Karpas-422 (cell line): ENCODE measurements around the gene RNF175. TPM values are rescaled to one million over a fixed set of nuclear protein-coding genes. Genes with fewer than 3 reads are reported as not detected.
"Not testable (repeated sequence)": the region's sequence is repeated elsewhere in the genome, so short reads cannot be mapped to it uniquely, and the experiment has no call there.

Experiments used
- DNase-seq: peaks from one replicate; pipeline ENCODE4 v3.0.0-alpha.2; 2015
- H2AFZ ChIP-seq: fragments of 200-600 bp; sonication (generic); 2 replicates; pipeline ENCODE4 v1.6.1; 2014; ENCODE audit warnings: antibody characterized with exemption, low read length, mixed read lengths
- H3K27ac ChIP-seq: fragments of 200-600 bp; sonication (generic); 2 replicates; pipeline ENCODE4 v1.5.1; 2014; ENCODE audit warnings: mild to moderate bottlenecking, low read length, moderate library complexity
- H3K27me3 ChIP-seq: fragments of 200-600 bp; sonication (generic); 2 replicates; pipeline ENCODE4 v1.6.1; 2014; ENCODE audit warnings: low read length, mixed read lengths
- H3K36me3 ChIP-seq: fragments of 200-600 bp; sonication (generic); 2 replicates; pipeline ENCODE4 v1.6.1; 2014; ENCODE audit warnings: low read length, mixed read lengths; ENCODE audit not compliant: insufficient read depth
- H3K4me1 ChIP-seq: fragments of 200-600 bp; sonication (generic); 2 replicates; pipeline ENCODE4 v1.6.1; 2014; ENCODE audit warnings: mild to moderate bottlenecking, low read length, mixed read lengths
- H3K4me2 ChIP-seq: fragments of 200-600 bp; sonication (generic); 2 replicates; pipeline ENCODE4 v1.6.1; 2014; ENCODE audit warnings: low read length, low read depth, mild to moderate bottlenecking; ENCODE audit not compliant: poor library complexity, severe bottlenecking
- H3K4me3 ChIP-seq: fragments of 200-600 bp; sonication (generic); 2 replicates; pipeline ENCODE4 v1.5.1; 2014; ENCODE audit warnings: mild to moderate bottlenecking, antibody characterized with exemption, low read length, mixed read lengths
- H3K79me2 ChIP-seq: fragments of 200-600 bp; sonication (generic); 2 replicates; pipeline ENCODE4 v1.6.1; 2014; ENCODE audit warnings: mild to moderate bottlenecking, low read length, mixed read lengths
- H3K9ac ChIP-seq: fragments of 200-600 bp; sonication (generic); 2 replicates; pipeline ENCODE4 v1.6.0; 2014; ENCODE audit warnings: low read length
- H3K9me2 ChIP-seq: fragments of 200-600 bp; sonication (generic), shearing (Covaris generic); replicated peaks from 2 replicates; pipeline ENCODE4 v1.6.0; 2014; ENCODE audit warnings: mild to moderate bottlenecking, low read length, moderate library complexity; ENCODE audit not compliant: insufficient read depth
- H3K9me3 ChIP-seq: fragments of 300-700, 200-600 bp; sonication (generic); 2 replicates; pipeline ENCODE4 v1.6.1; 2014; ENCODE audit warnings: low read length, mixed read lengths
- H4K20me1 ChIP-seq: fragments of 200-600 bp; sonication (generic); 2 replicates; pipeline ENCODE4 v1.6.1; 2014; ENCODE audit warnings: mild to moderate bottlenecking, antibody characterized with exemption, low read length, low read depth; ENCODE audit not compliant: insufficient read depth
- total RNA-seq: library from RNA; depleted of rRNA; stranded (reverse); fragments of >200 nt; shearing (Covaris generic); gene quantifications from 2 replicates; pipeline ENCODE4 v1.2.3, GENCODE V29; 2014; ENCODE audit warnings: low replicate concordance; rRNA removed

RNF175 gene
- total RNA-seq, 1 experiment from 2014 or later, result 0.34 TPM

GRCh38 chr4:153669838-153670237, 90.0 kb downstream of the RNF175 start:
- no peak overlapping the region for H3K9ac ChIP-seq
- H4K20me1 ChIP-seq, result no peaks in the 10 kb centered on the region
- H3K36me3 ChIP-seq, result no peaks in the 10 kb centered on the region
- H3K27me3 ChIP-seq, result no peaks in the 10 kb centered on the region; the same call in 1 of the 2 replicates
- no peaks in the 10 kb centered on the region for H3K79me2 ChIP-seq
- no peak overlapping the region for H3K4me3 ChIP-seq
- H3K9me2 ChIP-seq, result no peaks in the 10 kb centered on the region
- peaks cover 4% of the 10 kb centered on the region; the same call in 1 of the 2 replicates for H3K9me3 ChIP-seq
- DNase-seq, result no peak
- H3K4me1 ChIP-seq, result no peaks in the 10 kb centered on the region
- no peak overlapping the region for H3K27ac ChIP-seq
- H3K4me2 ChIP-seq, result no peak overlapping the region
- no peak overlapping the region for H2AFZ ChIP-seq

DNA sequence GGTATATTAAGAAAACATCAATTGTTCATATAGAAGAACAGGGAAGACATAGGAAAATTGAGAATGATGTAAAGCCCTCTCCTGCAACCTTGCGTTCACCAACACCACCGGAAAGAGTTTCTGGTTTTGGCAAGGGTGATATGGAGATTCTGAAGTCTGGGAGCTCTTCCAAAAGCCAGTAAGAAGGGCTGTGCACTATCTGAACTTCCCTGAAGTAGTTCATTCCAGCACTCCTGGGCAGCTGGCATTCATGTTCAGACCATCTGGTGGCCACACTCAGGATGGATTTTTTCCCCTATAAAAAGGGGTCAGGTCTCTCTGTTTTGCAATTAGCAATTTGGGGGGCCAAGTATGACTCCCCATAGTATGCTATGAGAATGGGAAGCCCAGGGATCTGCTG, 91.2 kb downstream of the RNF175 start:
- Histone ChIP-seq H3K4me3 (no peak overlapping the region), H3K9me2 (no peaks in the 10 kb centered on the region), H3K27me3 (no peaks in the 10 kb centered on the region), H2AFZ (no peak overlapping the region), H3K36me3 (no peaks in the 10 kb centered on the region), H4K20me1 (no peaks in the 10 kb centered on the region), H3K4me1 (no peaks in the 10 kb centered on the region), H3K79me2 (no peaks in the 10 kb centered on the region), H3K4me2 (no peak overlapping the region), H3K9ac (no peak overlapping the region), H3K27ac (no peak overlapping the region), H3K9me3 (no peaks in the 10 kb centered on the region)
- DNase-seq, result no peak

DNA sequence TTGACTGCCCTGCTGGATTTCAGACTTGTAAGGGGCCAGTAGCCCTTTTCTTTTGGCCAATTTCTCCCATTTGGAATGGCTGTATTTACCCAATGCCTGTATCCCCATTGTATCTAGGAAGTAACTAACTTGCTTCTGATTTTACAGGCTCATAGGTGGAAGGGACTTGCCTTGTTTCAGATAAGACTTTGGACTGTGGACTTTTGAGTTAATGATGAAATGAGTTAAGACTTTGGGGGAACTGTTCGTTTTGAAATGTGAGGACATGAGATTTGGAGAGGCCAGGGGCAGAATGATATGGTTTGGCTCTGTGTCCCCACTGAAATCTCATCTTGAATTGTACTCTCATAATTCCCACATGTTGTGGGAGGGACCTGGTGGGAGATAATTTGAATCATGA, 93.3 kb downstream of the RNF175 start:
- not testable (repeated sequence) for H3K27me3 ChIP-seq, H2AFZ ChIP-seq, DNase-seq, H3K9me3 ChIP-seq, H3K4me2 ChIP-seq, H3K4me1 ChIP-seq, H3K79me2 ChIP-seq, H3K36me3 ChIP-seq, H4K20me1 ChIP-seq, H3K9ac ChIP-seq, H3K27ac ChIP-seq, H3K9me2 ChIP-seq, H3K4me3 ChIP-seq

- Histone ChIP-seq H3K27me3 (no peaks in the 10 kb centered on the region), H2AFZ (no peak overlapping the region), H3K4me3 (no peak overlapping the region), H3K9ac (no peak overlapping the region), H3K36me3 (no peaks in the 10 kb centered on the region), H3K9me3 (no peaks in the 10 kb centered on the region), H3K79me2 (no peaks in the 10 kb centered on the region), H3K4me2 (no peak overlapping the region), H4K20me1 (no peaks in the 10 kb centered on the region), H3K9me2 (no peaks in the 10 kb centered on the region), H3K27ac (no peak overlapping the region), H3K4me1 (no peaks in the 10 kb centered on the region)
- no peak for DNase-seq
These were observed 96.2 kb downstream of the RNF175 start for GRCh38 chr4:153663667-153664066.

- H3K27me3 ChIP-seq, result no peaks in the 10 kb centered on the region
- H4K20me1 ChIP-seq, result no peaks in the 10 kb centered on the region
- no peak overlapping the region for H3K27ac ChIP-seq
- no peak overlapping the region for H3K4me2 ChIP-seq
- H2AFZ ChIP-seq, result no peak overlapping the region
- no peaks in the 10 kb centered on the region for H3K9me3 ChIP-seq
- H3K4me3 ChIP-seq, result no peak overlapping the region
- H3K36me3 ChIP-seq, result no peaks in the 10 kb centered on the region
- H3K79me2 ChIP-seq, result no peaks in the 10 kb centered on the region
- DNase-seq, result no peak
- H3K9me2 ChIP-seq, result no peaks in the 10 kb centered on the region
- H3K4me1 ChIP-seq, result no peaks in the 10 kb centered on the region
- no peak overlapping the region for H3K9ac ChIP-seq
These were observed 97.9 kb downstream of the RNF175 start for GRCh38 chr4:153661908-153662307.

DNA sequence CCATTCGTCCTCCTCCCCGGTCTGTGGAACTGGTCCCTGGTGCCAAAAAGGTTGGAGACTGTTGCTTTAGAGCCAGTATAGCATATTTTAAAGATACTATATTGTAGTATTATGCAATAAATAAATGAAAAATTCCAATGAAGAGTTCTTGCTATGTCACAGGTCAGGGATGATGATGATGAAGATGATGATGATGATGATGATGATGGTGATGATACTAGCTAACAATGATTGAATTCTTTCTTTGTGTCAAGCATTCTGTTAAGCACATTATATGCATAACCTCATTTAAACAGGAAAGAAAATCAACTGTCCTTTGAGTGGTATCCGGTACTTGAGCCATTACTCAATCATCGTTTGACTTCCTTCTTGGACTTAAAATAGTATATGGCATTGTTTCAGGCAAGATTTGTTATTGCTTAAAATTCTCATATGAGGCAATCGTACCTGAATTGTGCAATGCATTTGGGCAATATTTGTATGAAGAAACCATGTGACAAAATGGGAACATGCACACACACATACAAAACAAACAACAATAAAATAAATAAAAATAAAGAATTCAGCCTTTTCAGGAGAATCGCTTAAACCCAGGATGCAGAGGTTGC, 98.5 kb downstream of the RNF175 start:
- no peaks in the 10 kb centered on the region for H3K36me3 ChIP-seq
- no peak overlapping the region for H3K4me2 ChIP-seq
- no peaks in the 10 kb centered on the region for H3K4me1 ChIP-seq
- H3K9ac ChIP-seq, result no peak overlapping the region
- H3K9me2 ChIP-seq, result no peaks in the 10 kb centered on the region
- DNase-seq, result no peak
- H2AFZ ChIP-seq, result no peak overlapping the region
- H3K79me2 ChIP-seq, result no peaks in the 10 kb centered on the region
- no peaks in the 10 kb centered on the region for H3K9me3 ChIP-seq
- no peaks in the 10 kb centered on the region for H3K27me3 ChIP-seq
- H3K4me3 ChIP-seq, result no peak overlapping the region
- H4K20me1 ChIP-seq, result no peaks in the 10 kb centered on the region
- no peak overlapping the region for H3K27ac ChIP-seq

Other genes starting within 250 kb of the RNF175 start
- gene TLR2, start 75.7 kb downstream of the RNF175 start, total RNA-seq, result not detected in 2 replicates
- gene SFRP2, start 29.1 kb upstream of the RNF175 start, total RNA-seq, result not detected in 2 replicates